HG03045 (cell line): ENCODE data around the gene TFIP11.

Experiments
- ATAC-seq: cut with Tn5 transposase; IDR thresholded peaks from one replicate; pipeline ENCODE4 v1.9.1; 2021; ENCODE audit warnings: mild to moderate bottlenecking, moderate library complexity; ENCODE audit not compliant: unreplicated experiment

TFIP11 gene

GRCh38 chr22:26508148-26508547, 4.1 kb downstream of the TFIP11 start:
- no peak for ATAC-seq

GRCh38 chr22:26503758-26504157, 8.5 kb downstream of the TFIP11 start:
- no peak for ATAC-seq

GRCh38 chr22:26502688-26503561, 9.3 kb downstream of the TFIP11 start:
- no peak for ATAC-seq

GRCh38 chr22:26501996-26502395, 10.3 kb downstream of the TFIP11 start:
- no peak for ATAC-seq

GRCh38 chr22:26499188-26499703, 13.0 kb downstream of the TFIP11 start:
- no peak for ATAC-seq

- ATAC-seq: no peak
These were observed 15.8 kb downstream of the TFIP11 start for GRCh38 chr22:26496456-26496855.

- ATAC-seq: no peak
These were observed 17.8 kb downstream of the TFIP11 start for GRCh38 chr22:26494506-26494905.

- ATAC-seq: no peak
These were observed 20.1 kb downstream of the TFIP11 start for GRCh38 chr22:26492220-26492619.

- ATAC-seq: no peak
These were observed 22.7 kb downstream of the TFIP11 start for GRCh38 chr22:26489447-26490036.

- ATAC-seq: no peak
These were observed 24.3 kb downstream of the TFIP11 start for GRCh38 chr22:26487996-26488395.

GRCh38 chr22:26486394-26486793, 25.9 kb downstream of the TFIP11 start:
- ATAC-seq: no peak

GRCh38 chr22:26485806-26486390, 26.4 kb downstream of the TFIP11 start:
- no peak for ATAC-seq

GRCh38 chr22:26485013-26485412, 27.3 kb downstream of the TFIP11 start:
- no peak for ATAC-seq

GRCh38 chr22:26484360-26484706, 27.9 kb downstream of the TFIP11 start:
- ATAC-seq: no peak

- ATAC-seq: peak; percentile 79
These were observed 28.6 kb downstream of the TFIP11 start, which contains the start of the genes HPS4 and SRRD for GRCh38 chr22:26483439-26484359. Gene HPS4, minus strand, starts transcription at chr22:26483783. Its CDS starts 2,021 bp downstream, at chr22:26481762. Gene SRRD, plus strand, starts transcription at chr22:26483877. Its CDS starts 14 bp downstream, at chr22:26483891.

GRCh38 chr22:26483043-26483438, 29.2 kb downstream of the TFIP11 start:
- no peak for ATAC-seq

GRCh38 chr22:26482161-26482560, 30.1 kb downstream of the TFIP11 start:
- no peak for ATAC-seq

GRCh38 chr22:26481694-26482093, 30.6 kb downstream of the TFIP11 start:
- ATAC-seq: no peak

- no peak for ATAC-seq
These were observed 31.1 kb downstream of the TFIP11 start for GRCh38 chr22:26481112-26481693.

GRCh38 chr22:26480611-26480932, 31.7 kb downstream of the TFIP11 start:
- no peak for ATAC-seq
